GM19467 (cell line): ENCODE results near the gene RDH8.

Experiments used
- ATAC-seq: cut with Tn5 transposase; IDR thresholded peaks from one replicate; pipeline ENCODE4 v1.9.1; 2021; ENCODE audit warnings: mild to moderate bottlenecking, moderate library complexity; ENCODE audit not compliant: unreplicated experiment

RDH8 gene

DNA sequence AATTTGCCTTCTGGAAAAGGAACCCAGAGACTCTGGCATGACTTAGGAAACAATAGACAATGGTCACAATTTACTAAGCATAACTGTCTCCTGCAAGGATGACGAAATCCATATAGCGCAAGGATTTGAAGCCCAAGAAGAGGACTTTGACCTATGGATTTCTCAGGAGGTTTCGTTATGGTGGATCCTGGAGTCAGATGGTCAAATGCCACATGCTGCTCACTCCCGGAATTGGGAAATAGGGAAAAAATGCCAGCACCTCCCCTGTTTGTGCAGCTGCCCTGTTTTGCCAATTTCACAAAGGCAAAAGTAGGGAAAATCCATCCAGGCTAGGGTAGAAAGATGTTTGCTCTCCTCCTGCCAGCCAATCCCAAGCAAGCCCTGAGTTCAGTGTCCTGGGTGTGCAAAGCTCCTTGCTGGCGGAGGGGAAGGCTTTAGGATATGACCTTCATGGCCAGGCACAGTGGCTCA, 23.4 kb downstream of the RDH8 start:
- ATAC-seq, result no peak

DNA sequence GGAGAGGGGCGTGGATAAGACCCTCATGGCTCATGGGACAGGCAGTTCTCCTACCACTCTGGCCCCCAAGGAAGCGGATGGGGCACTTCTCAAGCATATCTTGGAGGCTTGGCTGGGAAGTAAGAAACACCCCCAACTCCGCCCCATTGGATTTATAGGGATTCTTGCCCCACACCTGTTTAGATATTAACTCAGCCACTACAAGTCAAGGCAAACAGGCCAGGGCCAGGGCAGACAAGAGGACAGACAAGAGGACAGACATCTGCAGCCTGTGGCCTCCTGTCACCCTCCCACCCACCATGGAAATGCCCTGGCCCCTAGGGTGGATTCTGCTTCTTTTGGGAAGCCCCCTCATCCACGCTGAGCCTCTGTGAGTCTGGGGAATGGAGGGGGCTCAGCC, 24.1 kb downstream of the RDH8 start:
- no peak for ATAC-seq

DNA sequence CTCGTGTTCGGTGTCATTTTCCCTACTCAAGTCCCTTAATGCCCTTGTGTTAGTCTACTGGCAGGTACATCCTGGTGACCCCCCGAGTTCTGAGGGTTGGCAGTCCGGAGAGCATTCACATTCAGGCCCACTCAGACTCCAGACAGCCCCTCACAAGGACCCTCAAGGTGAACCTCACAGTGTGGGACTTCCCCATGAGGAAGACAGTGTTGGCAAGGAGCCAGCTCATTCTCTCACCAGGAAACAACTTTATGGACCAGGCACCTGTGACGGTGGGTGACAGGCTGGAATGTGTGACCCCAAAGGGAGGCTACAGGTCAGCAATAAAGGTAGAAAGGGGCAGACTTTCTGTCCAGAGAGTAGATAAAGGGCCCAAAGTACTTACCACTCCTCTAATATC, 24.5 kb downstream of the RDH8 start:
- no peak for ATAC-seq

DNA sequence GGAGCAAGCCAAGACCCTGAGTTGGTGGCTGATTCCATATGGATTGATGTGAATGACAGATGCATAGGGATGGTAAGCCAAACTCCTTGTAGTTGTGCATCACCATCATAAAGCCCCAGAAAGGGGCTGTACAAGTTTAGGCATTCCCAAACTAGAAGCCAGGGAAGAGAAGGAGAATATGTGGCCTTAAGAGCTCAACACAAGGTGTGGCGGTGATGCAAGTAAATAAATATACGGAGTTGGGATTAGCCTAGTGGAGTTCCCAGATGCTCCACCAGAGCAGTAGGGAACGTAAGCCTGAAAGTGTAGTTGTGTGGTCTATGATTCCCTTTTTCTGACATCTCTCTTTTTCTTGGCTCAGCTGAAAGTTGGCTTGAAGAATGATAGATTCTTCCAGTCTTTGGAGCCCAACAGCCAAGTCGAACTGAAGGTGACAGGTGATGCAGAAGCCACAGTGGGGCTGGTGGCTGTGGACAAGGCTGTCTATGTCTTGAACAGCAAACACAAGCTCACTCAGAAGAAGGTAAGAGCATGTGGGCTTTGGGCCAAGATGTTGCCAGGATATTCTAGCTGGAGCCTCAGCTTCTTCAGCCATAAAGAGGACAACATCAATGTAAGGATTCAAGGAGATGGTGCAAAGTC, 30.1 kb downstream of the RDH8 start:
- no peak for ATAC-seq

DNA sequence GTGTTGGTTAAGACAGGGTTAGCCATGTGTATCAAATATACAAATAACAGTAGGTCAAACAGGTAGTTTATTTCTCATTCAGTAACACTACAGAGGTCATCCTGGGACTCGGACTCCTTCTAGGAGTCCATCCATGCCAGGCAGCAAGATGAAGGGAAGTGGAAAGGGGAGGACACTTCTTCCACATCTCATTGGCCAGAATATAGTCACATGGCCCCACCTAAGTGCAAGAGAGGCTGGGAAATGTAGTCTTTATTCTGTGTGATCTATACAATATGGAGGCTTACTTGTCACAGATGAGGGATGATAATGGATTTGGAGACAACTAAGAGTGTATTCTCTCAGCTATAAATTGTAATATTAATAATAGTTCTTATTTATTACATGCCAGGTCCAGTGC, 31.1 kb downstream of the RDH8 start:
- ATAC-seq, result no peak

DNA sequence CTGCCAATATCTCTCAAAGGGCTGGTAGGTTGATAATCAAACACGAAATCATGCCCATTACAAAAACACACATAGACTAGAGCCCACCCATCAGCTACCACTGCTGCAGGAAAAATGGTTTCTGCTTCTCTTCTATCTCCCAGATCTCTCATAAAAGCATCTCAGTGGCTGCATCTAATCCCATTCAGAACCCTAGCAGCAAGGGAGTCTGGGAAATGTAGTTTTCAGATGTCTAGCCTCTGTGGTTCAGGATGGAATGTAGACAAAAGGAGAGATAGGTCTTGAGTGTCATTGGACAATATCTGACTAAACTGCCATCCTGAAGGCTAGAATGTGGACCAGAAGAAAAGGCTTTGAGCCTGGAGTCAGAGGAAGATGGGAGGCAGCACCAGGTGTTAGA, 32.1 kb downstream of the RDH8 start:
- no peak for ATAC-seq

DNA sequence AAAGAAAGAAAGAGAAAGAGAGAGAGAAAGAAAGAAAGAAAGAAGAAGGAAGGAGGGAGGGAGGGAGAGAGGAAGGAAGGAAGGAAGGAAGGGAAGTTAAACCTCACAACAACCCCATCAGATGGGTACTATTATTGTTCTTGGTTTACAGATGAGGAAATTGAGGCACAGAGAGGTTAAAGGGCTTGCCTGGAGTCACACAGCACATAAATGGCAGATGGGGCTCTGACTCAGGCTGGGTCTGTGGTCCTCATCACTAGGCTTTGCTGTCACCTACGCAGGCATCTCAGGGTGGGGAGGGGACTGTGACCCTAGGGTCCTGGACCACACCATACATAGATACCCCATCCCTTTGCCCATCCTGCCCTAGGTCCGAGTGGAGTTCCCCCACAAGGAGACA, 36.3 kb downstream of the RDH8 start:
- ATAC-seq, result no peak

DNA sequence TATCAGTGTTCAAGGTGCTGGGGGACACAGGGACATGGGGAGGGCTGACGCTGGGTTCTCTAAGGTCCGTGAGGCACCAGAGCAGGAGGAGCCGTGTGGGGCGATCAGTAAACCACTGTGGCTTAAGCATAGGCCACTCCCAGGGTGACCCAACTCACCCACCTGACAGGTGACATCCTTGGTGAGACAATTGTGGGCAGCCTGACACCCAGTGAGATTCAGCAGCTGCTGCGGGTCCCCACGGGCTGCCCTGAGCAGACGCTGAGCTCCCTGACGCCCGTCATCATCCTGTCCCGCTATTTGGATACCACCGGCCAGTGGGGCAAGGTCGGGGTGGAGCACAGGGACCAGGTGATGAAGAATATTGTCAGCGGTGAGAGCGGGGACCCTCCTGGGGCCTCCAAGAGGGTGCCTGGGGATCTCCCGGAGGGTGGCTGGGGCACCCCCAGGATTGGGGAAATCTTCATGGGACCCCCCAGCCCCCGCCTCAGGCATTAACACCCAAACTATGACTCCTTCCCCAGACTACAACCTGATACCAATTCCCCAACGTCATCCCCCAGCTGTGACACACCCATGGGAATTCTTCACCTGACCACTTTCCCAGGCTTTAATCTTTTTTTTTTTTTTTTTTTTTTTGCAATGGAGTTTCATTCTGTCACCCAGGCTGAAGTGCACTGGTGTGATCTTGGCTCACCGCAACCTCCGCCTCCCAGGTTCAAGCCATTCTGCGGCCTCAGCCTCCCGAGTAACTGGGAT, 39.5 kb downstream of the RDH8 start:
- ATAC-seq, result no peak

DNA sequence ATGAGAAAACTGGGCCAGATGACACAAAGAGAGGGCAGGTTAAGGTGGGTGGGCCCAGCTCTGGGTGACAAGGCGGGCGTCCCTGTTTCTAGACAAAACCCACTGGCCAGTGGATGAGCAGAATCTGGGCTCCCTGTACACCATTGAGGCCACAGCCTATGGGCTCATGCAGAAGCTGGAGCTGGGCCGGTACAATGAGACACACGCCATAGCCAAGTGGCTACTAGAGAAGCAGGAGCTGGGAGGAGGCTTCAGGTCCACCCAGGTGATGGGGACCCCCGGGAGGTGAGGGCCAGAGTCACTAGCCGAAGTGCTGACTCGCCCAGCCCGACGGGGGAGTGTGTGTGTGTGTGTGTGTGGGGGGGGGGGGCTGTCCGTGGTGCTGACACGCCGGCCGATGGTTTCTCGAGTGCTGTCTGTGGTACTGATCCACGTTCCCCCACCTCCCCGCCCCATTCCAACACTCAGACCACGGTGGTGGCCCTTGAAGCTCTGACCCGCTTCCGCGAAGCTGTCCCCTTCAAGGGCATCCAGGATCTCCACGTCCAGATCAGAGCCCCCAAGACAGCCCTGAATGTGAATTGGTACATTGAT, 48.5 kb downstream of the RDH8 start:
- ATAC-seq, result no peak

DNA sequence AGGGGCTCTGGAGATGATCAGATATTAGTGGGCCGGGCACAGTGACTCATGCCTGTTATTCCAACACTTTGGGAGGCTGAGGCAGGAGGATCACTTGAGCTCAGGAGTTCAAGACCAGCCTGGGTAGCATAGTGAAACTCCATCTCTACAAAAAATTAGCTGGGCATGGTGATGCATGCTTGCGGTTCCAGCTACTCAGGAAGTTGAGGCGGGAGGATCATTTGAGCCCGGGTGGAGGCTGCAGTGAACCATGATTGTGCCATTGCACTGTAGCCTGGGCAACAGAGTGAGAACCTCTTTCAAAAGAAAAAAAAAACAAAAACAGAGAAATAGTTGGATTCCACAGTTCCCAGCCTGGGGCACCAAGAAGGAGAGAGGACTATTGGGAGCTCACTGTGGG, 54.9 kb downstream of the RDH8 start:
- ATAC-seq, result no peak

DNA sequence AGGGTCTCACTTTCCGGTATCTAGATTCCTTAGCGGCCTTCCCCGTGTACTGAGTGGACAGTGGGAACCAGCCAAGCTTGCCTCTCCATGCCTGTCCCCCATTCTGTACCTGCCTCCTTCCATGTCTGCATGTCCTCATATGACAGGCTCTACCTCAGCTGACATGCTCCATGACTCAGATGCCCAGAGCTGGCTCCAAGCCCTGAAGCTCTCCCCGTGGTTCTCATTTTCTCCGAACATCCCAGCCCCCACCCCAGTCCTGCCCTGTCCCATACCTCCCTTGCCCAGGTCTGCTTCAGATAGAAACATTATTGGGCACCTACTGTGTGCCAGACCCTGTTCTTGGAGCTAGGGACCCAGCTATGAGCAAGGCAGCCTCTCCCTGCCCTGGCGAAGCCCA, 55.8 kb downstream of the RDH8 start:
- ATAC-seq, result no peak

DNA sequence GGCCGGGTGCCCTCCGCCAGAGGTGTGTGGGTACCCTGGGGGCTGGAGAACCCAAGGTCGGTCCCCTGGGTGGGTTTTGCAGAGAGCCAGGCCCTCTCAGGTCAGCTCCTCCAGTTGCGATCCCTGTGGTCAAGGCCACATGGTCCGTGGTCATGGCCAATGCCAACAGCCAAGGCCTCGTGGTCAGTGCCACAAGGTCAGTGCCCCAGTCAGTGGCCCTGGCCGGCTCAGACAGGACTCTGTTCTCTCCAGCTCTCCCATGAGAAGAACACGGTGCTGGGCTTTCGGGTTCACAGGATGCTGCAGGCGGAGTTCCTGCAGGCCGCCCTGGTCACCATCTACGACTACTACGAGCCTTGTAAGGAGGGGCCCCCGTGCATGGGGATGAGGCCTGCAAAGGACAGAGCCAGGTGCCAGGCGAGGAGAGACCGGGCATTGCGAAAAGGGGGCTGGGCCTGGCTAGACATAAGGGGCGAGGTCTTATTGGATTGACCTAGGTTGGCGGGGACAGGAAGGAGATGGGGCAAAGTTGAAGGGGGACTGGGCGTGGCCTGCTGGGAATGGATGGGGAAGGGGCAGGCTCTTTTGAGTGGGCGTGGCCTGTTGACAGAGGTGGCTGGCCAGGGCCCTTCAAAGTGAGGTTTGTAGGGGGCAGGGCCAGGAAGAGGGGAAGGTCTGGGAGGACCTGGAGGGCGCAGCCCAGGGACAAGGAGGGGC, 57.6 kb downstream of the RDH8 start:
- ATAC-seq, result no peak
